Tibial nerve (tissue), 4 donors: ENCODE data around the gene TBC1D1.

ENCODE experiments used
- CTCF ChIP-seq, 5 experiments: fragments of 200-600 bp in 3 of 5; fragments of 450-650 bp in 2 of 5; sonication (generic) in 3 of 5; IDR thresholded peaks; one replicate each; pipeline ENCODE4 v1.5.1; 2016 to 2019; ENCODE audit warnings: antibody characterized with exemption in 5 of 5, mild to moderate bottlenecking in 3 of 5, moderate library complexity in 2 of 5
- EP300 ChIP-seq, 2 donors: sonication (generic); formaldehyde crosslinking; IDR thresholded peaks; one replicate each; pipeline ENCODE4 v1.6.1; 2017; ENCODE audit warnings: antibody characterized with exemption in 2 of 2, mild to moderate bottlenecking in 1 of 2
- POLR2A ChIP-seq, 2 donors: fragments of 450-650 bp; IDR thresholded peaks; one replicate each; pipeline ENCODE4 v1.6.1; 2017; ENCODE audit warnings: antibody characterized with exemption in 2 of 2, mild to moderate bottlenecking in 2 of 2, moderate library complexity in 2 of 2

GRCh38 chr4:38017609-38018008 lies 126.7 kb downstream of the TBC1D1 start:
- TF ChIP-seq CTCF (IDR thresholded peaks at IDR 0.05) = no peak
- no peak for TF ChIP-seq POLR2A (IDR thresholded peaks at IDR 0.05)
- TF ChIP-seq EP300 (IDR thresholded peaks at IDR 0.05) = no peak
